HL-60 (cell line): Measurements from ENCODE around the gene NDUFA11.

Experiments used
- DNase-seq, 2 experiments: peaks; one replicate each; pipeline ENCODE4 v3.0.0-alpha.2; 2010 to 2020; ENCODE audit warnings: low read depth in 1 of 2, low spot score in 1 of 2
- H3K27ac ChIP-seq: fragments of 250-450 bp; sonication (Bioruptor Pico); replicated peaks from 2 replicates; pipeline ENCODE4 v1.5.1; 2020; ENCODE audit warnings: mild to moderate bottlenecking, moderate library complexity
- H3K27me3 ChIP-seq: fragments of 250-450 bp; sonication (Bioruptor Pico); 2 replicates; pipeline ENCODE4 v1.5.1; 2021; ENCODE audit warnings: mild to moderate bottlenecking, moderate library complexity; ENCODE audit not compliant: insufficient read depth, poor library complexity, severe bottlenecking
- H3K4me3 ChIP-seq: replicated peaks from 2 replicates; pipeline ENCODE4 v1.5.1; 2011; ENCODE audit warnings: mild to moderate bottlenecking, control low read depth, low read length; ENCODE audit not compliant: insufficient read depth
- GABPA ChIP-seq: IDR thresholded peaks from 2 replicates; pipeline ENCODE4 v1.6.1; 2012; ENCODE audit warnings: low read depth
- POLR2AphosphoS5 ChIP-seq: IDR thresholded peaks from 2 replicates; pipeline ENCODE4 v1.6.1; 2012; ENCODE audit warnings: low read depth
- SPI1 ChIP-seq: IDR thresholded peaks from 2 replicates; pipeline ENCODE4 v1.6.1; 2012; ENCODE audit warnings: low read depth, mild to moderate bottlenecking, borderline replicate concordance
- TF ChIP-seq, protein P1 (sequence below): IDR thresholded peaks from 2 replicates; pipeline ENCODE4 v1.6.1; 2012; ENCODE audit warnings: low read depth; ENCODE audit not compliant: insufficient replicate concordance
- TF ChIP-seq, protein P2 (sequence below): IDR thresholded peaks from one replicate; pipeline ENCODE4 v1.5.1; 2011; ENCODE audit warnings: low read length, control low read depth, inconsistent platforms; ENCODE audit not compliant: insufficient read depth

NDUFA11 gene

DNA sequence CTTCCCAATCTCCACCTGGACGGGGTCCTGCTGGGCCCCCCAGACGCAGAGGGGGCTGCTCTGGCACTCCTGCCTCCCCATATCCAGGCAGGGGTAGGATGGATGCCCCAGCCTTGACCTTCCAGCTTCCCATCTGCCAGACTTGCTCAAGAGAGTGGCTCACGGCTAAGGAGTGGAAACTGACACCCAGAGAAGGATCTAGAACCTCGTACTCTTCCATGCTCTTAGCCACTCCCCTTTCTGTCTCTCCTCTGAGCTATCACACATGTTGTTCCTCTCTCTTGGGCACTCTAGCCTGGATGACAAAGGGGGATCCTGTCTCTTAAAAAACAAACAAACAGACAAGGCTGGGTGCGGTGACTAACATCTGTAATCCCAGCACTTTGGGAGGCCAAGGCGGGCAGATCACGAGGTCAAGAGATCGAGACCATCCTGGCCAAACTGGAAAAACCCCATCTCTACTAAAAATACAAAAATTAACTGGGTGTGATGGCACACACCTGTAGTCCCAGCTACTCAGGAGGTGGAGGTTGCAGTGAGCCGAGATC lies 21.1 kb downstream of the NDUFA11 start:
- Histone ChIP-seq H3K27me3 (peaks cover 2% of the 10 kb centered on the region), H3K4me3 (no peak overlapping the region), H3K27ac (no peak overlapping the region)
- no peak for DNase-seq
- TF ChIP-seq, protein P1, sequence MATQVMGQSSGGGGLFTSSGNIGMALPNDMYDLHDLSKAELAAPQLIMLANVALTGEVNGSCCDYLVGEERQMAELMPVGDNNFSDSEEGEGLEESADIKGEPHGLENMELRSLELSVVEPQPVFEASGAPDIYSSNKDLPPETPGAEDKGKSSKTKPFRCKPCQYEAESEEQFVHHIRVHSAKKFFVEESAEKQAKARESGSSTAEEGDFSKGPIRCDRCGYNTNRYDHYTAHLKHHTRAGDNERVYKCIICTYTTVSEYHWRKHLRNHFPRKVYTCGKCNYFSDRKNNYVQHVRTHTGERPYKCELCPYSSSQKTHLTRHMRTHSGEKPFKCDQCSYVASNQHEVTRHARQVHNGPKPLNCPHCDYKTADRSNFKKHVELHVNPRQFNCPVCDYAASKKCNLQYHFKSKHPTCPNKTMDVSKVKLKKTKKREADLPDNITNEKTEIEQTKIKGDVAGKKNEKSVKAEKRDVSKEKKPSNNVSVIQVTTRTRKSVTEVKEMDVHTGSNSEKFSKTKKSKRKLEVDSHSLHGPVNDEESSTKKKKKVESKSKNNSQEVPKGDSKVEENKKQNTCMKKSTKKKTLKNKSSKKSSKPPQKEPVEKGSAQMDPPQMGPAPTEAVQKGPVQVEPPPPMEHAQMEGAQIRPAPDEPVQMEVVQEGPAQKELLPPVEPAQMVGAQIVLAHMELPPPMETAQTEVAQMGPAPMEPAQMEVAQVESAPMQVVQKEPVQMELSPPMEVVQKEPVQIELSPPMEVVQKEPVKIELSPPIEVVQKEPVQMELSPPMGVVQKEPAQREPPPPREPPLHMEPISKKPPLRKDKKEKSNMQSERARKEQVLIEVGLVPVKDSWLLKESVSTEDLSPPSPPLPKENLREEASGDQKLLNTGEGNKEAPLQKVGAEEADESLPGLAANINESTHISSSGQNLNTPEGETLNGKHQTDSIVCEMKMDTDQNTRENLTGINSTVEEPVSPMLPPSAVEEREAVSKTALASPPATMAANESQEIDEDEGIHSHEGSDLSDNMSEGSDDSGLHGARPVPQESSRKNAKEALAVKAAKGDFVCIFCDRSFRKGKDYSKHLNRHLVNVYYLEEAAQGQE, result no peak
- TF ChIP-seq SPI1 (no peak), GABPA (no peak), POLR2AphosphoS5 (no peak)
- TF ChIP-seq, protein P2, sequence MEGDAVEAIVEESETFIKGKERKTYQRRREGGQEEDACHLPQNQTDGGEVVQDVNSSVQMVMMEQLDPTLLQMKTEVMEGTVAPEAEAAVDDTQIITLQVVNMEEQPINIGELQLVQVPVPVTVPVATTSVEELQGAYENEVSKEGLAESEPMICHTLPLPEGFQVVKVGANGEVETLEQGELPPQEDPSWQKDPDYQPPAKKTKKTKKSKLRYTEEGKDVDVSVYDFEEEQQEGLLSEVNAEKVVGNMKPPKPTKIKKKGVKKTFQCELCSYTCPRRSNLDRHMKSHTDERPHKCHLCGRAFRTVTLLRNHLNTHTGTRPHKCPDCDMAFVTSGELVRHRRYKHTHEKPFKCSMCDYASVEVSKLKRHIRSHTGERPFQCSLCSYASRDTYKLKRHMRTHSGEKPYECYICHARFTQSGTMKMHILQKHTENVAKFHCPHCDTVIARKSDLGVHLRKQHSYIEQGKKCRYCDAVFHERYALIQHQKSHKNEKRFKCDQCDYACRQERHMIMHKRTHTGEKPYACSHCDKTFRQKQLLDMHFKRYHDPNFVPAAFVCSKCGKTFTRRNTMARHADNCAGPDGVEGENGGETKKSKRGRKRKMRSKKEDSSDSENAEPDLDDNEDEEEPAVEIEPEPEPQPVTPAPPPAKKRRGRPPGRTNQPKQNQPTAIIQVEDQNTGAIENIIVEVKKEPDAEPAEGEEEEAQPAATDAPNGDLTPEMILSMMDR, result no peak

DNA sequence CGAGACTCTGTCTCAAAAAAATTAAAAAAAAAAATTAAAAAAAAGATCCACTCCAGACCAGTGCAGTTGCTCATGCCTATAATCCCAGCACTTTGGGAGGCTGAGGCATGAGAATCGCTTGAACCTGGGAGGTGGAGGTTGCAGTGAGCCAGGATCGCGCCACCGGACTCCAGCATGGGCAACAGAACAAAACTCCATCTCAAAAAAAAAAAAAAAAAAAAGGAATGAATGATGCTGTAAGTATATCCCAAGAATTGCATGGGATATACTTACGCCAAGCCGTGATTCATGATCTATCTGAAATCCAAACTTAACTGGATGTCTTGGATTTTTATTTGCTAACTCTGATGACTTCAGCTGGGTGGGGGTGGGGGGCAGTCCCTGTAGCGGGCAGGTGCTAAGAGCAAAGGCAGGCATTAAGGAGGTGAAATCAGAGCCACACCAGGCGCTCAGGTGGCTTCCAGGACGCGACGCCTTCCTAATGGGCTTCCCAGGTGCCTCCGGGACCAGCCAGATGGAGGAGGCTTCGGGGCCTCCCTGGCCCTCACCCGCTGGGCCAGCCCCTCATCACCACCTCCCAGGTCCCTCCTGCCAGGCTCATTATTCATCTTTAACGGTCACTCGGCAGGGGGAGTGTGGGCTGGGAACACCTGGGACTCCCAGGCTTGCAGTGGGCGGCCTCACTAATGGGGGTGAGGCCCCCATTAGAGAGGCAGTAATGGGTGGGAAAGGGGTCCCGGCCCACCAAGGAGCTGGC lies 21.9 kb downstream of the NDUFA11 start:
- Histone ChIP-seq H3K27me3 (peaks cover 2% of the 10 kb centered on the region), H3K27ac (no peak overlapping the region), H3K4me3 (no peak overlapping the region)
- TF ChIP-seq GABPA, result no peak
- TF ChIP-seq SPI1, result no peak
- TF ChIP-seq, protein P2, result no peak
- TF ChIP-seq, protein P1, result no peak
- no peak for TF ChIP-seq POLR2AphosphoS5
- no peak for DNase-seq

DNA sequence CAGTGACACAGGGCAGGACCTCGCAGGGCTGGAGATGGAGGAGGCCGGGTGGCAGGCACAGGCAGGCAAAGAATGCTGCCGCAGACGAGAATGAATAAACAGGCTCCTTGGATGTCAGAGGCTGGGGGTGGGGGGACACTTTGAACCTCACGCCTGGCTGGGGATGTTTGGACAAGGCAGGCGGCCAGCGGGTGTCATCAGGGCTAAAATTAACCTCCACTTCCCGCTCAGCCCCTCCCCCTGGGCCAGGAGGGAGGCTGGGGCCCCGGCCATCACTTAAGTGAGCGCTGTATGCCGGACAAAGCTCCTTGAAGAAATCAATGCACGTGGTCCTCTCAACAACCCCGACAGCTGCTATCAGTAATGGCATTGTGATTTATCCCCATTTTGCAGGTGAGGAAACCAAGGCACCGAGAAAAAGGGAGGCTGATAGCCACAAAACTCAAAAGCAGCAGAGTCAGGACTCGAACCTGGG lies 22.9 kb downstream of the NDUFA11 start:
- no peak for DNase-seq

More for the DNA sequence above, 22.9 kb downstream of the NDUFA11 start:
- TF ChIP-seq POLR2AphosphoS5, result no peak
- TF ChIP-seq SPI1, result no peak
- no peak for TF ChIP-seq GABPA
- TF ChIP-seq, protein P1, result no peak
- TF ChIP-seq, protein P2, result no peak
- Histone ChIP-seq H3K27ac (no peak overlapping the region), H3K27me3 (peaks cover 2% of the 10 kb centered on the region), H3K4me3 (no peak overlapping the region)
